GM18867 (cell line): ENCODE measurements around the gene GEN1.

Source experiments
- ATAC-seq: cut with Tn5 transposase; IDR thresholded peaks from one replicate; pipeline ENCODE4 v1.9.1; 2021; ENCODE audit warnings: mild to moderate bottlenecking, moderate library complexity; ENCODE audit not compliant: unreplicated experiment

The GEN1 gene, protein sequence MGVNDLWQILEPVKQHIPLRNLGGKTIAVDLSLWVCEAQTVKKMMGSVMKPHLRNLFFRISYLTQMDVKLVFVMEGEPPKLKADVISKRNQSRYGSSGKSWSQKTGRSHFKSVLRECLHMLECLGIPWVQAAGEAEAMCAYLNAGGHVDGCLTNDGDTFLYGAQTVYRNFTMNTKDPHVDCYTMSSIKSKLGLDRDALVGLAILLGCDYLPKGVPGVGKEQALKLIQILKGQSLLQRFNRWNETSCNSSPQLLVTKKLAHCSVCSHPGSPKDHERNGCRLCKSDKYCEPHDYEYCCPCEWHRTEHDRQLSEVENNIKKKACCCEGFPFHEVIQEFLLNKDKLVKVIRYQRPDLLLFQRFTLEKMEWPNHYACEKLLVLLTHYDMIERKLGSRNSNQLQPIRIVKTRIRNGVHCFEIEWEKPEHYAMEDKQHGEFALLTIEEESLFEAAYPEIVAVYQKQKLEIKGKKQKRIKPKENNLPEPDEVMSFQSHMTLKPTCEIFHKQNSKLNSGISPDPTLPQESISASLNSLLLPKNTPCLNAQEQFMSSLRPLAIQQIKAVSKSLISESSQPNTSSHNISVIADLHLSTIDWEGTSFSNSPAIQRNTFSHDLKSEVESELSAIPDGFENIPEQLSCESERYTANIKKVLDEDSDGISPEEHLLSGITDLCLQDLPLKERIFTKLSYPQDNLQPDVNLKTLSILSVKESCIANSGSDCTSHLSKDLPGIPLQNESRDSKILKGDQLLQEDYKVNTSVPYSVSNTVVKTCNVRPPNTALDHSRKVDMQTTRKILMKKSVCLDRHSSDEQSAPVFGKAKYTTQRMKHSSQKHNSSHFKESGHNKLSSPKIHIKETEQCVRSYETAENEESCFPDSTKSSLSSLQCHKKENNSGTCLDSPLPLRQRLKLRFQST

GRCh38 chr2:17753803-17754663 is at the start of gene GEN1, which contains the start of gene SMC6:
GEN1 (plus strand) TSS chr2:17754138; CDS start chr2:17759944, 5,806 bp downstream.
SMC6 (minus strand) TSS chr2:17753810; CDS start chr2:17745946, 7,864 bp downstream.
- peak; percentile 68 for ATAC-seq

- ATAC-seq, result no peak
These were observed 47.1 kb upstream of the GEN1 start for GRCh38 chr2:17706845-17707244.

DNA sequence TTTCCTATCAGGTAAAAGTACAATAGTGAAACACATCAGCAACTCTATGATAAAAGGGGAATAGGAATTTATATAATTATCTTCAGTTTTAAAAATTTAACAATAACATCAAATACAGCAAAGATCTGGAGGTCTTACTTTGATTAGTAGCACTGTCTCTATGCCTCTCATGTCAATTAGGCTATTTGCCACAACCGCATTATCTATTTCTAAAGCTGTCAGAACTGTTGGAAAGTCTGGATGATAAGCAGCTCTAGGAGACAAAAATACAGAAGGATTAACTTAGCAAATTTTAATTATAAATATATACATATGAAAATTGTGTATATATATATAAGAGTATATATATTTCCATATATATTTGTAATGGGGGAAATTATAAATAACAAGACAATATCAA is 45.4 kb upstream of the GEN1 start:
- ATAC-seq, result no peak

- ATAC-seq, result no peak
These were observed 44.0 kb upstream of the GEN1 start for GRCh38 chr2:17709897-17710296.

- no peak for ATAC-seq
These were observed 43.2 kb upstream of the GEN1 start for GRCh38 chr2:17710547-17711248.

GRCh38 chr2:17713291-17713690 is 40.6 kb upstream of the GEN1 start:
- no peak for ATAC-seq

DNA sequence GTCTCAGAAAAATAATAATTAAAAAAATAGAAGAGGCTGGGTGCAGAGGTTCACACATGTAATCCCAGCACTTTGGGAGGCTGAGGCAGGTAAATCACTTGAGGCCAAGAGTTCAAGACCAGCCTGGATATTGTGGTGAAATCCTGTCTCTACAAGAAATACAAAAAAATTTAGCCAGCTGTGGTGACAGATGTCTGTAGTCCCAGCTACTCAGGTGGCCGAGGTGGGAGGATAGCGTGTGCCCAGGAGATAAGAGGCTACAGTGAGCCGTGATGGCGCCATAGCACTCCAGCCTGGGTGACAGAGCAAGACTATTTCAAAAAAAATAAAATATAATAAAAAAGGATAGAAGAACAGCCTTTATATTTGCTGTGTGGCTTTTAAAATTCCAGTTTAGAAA is 36.3 kb upstream of the GEN1 start:
- no peak for ATAC-seq

DNA sequence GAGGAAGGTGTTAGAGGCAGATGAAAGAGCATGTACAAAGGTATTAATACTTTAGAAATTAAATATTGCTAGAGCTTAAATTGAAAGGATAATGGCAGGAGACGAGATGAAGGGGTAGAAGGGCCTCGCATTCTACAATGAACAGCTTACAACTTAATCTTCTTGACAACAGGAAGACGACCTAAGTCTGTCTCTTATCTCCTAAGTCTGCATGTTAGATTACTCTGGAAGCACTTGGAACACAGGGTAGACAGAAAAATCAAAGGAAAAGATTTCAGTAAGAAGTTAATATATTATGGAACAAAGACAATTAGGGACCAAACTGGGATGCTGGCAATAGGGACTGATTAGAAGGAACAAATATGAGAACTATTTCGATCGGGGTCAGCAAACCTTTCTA is 35.2 kb upstream of the GEN1 start:
- ATAC-seq, result no peak

- peak; percentile 78 for ATAC-seq
These were observed 34.2 kb upstream of the GEN1 start for GRCh38 chr2:17719562-17720371.

DNA sequence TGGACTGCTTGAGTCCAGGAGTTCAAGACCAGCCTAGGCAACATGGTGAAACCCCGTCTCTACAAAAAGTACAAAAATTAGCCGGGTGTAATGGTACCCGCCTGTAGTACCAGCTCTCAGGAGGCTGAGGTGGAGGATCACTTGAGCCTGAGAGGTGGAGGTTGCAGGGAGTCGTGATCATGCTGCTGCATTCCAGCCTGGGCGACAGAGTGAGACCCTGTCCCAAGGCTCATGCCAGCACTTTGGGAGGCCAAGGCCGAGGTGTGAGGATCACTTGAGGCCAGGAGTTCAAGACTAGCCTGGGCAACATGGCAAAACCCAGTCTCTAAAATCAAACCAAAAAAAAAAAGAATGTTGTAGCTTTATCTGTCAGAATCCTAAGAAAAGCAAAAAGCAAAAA is 25.7 kb upstream of the GEN1 start:
- ATAC-seq, result no peak

DNA sequence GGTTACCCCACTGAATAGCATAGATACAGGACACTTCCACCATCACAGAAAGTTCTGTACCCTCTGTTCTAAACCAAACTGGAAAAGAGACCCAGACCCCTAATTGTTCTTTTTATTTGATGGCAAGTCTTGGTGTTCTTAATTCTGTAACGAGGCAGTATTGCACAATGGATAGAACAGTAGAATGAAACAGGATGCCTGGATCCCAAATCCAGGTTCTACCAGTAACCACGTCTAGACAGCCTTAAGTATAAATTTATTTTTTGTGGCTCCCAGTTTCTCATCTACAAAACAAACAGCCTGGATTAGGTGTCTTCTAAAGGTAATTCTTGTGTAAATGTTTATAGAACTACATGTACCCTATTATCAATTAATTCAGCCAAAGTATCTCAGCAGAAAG is 24.1 kb upstream of the GEN1 start:
- no peak for ATAC-seq

DNA sequence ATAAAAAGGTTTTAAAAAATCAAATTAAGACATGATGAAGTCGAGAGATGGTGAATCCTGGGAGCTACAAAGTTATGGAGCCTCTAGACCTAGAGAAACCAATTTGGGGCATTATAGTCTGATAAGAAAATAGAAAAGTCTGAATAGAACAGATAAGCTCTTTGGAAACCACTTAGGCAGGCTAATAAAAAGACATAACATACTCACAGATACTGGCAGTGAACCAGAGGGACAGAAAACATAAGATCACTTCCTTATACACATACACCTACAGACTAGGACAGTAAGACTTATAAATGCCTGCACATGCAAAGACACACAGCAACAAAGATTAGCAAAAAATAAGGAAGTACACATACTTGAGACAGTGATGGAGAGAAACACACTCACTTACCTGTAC is 20.3 kb upstream of the GEN1 start:
- ATAC-seq, result no peak

DNA sequence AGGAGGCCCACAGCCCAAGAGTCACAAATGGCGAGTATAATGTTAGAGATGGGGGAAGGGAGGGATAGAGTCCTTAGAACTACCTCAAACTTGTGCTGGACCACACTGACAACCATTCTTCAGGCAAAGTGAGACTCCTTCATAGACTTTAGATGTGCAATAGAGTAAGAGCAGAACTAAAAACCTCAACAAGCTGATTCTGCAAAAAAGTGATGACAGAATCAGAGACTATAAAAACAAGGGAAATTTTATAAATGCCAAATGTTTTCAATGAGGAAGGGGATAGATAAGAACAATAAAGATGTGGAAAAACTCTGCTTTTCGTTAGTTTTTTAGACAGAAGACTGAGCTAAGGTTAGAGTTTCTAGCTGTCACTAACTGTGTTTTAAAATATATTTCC is 18.1 kb upstream of the GEN1 start:
- no peak for ATAC-seq

DNA sequence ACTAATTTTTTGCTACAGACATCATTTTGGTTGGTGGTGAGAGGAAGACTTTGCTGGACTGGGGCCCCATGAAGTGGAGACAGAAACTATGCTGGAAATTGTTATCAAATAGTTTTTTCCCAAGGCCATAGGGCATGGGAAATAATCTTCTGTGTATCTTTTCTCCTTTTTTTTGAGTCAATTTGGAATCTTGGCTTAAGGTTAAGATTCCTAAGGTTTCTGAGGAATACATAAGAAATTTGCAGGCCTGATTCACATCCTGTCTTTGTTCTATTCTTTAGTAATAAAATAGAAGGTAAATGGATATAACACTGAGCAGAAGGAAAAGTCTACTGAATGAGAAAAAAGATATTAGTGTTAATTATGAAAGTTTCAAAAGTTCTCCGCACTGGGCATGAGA is 16.9 kb upstream of the GEN1 start:
- no peak for ATAC-seq

GRCh38 chr2:17740203-17740602 is 13.7 kb upstream of the GEN1 start:
- no peak for ATAC-seq

DNA sequence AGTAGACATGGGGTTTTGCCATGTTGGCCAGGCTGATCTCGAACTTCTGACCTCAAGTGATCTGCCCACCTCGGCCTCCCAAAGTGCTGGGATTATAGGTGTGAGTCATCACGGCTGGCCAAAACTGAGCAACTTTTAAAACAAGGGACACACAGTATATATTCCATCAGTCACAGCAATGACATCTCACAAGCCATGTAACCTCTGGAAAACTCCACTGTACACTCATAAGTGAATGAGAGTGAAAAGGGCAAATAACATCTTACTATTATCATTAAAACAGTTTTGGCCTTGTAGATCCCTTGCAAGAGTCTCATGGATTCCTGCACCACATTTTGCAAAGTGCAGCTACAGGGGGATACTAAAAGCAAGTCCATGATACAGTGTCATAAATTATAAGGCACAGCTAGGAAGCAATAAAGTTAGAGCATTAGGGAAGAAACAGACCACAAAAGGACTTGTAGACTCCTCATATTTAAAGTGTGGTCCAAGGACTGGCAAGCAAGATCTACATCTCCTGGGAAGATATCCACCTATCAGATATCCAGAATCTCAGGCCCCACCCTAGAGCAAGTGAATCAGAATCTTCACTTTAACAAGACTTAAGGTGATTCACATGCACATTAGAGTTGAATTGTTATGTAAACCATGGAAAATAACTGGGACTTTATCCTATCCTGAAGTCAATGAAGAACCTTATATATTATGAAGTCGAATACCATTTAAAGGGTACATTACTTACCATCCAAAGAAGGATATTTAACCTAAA is 6.1 kb upstream of the GEN1 start:
- ATAC-seq, result no peak

GRCh38 chr2:17748745-17749144 is 5.2 kb upstream of the GEN1 start:
- no peak for ATAC-seq

DNA sequence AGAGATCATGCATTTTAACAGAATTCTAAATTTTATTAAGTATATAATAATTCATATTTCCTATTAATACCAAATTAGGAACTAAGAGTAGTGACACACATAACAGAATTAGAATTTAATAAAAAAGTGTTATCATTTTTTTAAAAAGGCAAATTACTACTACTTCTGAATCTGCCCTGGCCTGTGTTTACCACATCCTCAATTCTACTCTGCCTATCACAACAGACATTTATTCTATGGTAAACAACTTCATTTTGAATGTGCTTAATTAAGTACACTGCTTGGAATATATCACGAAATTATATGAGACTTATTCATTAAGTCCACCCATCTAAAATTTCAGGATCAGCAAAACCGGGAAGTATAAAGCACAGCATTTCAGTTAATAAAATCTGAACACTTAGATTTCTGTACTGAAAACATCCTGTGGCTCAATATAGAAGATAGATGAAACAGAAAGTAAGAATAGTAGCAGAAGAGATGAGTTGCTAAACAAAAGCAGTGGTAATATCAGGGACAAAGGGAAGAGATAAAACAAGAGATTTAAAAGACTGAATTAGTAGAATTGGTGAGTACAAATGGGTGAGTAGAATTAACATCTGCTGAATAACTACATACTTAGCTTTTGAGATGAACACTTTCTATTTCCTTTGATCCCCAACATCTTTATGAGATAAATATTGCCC is 4.0 kb upstream of the GEN1 start:
- peak; percentile 30 for ATAC-seq
